ENCODE data around the gene FXYD3. TPM values are rescaled to one million over a fixed set of nuclear protein-coding genes. Genes with fewer than 3 reads are reported as not detected.

The FXYD3 gene
- polyA plus RNA-seq, 1 donor (not counting 4 experiments of a cell fraction or from before 2014, with no cell fraction given): 851 TPM

DNA sequence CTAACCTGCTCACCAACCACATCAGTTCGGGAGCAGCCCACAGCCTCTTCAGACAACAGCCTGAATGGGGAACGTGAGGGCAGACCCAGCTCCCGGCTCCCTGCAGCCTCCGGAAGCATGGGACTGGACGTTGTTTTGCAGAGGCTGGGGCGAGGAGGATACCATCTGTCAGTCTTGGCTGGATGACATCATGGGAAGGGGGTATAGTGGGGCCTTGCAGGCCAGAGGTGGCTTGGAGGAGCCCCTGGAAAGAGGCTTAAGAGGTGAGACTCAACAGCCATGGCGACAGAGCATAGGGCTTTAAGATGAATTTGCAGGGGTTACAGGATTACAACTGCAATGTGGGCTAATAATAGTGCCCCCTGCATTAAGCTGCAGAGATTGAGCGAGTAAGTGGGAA, 1.5 kb downstream of the FXYD3 start:
- H3K4me1 ChIP-seq (ENCODE audit: control insufficient read depth, extremely low read depth, insufficient read depth, low read length): peaks cover 64% of the 10 kb centered on the region
- FAIRE-seq: no peak

DNA sequence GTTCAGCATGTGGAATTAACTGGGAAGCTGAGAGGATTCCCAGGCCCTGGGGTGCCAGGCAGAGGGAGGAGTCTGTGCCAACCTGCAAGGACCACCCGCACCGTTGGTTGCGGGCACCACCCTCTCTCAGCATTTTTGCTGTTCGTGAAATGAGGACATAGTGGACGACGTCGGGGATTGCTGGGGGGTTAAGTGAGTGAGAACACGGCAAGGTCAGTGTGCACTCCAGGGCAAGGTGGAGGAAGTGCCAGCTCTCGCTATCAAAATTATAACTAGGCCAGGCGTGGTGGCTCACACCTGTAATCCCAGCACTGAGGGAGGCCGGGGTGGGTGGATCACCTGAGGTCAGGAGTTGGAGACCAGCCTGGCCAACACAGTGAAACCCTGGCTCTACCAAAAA, 2.2 kb downstream of the FXYD3 start:
- no peak overlapping the region for H2AFZ ChIP-seq (ENCODE audit: control insufficient read depth, low read length)
- peaks cover 69% of the 10 kb centered on the region for H3K4me1 ChIP-seq (ENCODE audit: control insufficient read depth, extremely low read depth, insufficient read depth, low read length)
- peaks cover 7 to 19% of the 10 kb centered on the region in 2 experiments for H3K36me3 ChIP-seq (ENCODE audit: control insufficient read depth in 2 of 2, extremely low read depth in 1 of 2, insufficient read depth in 2 of 2, low read length in 2 of 2)
- peak overlapping the region; percentile 100 for H3K4me2 ChIP-seq (ENCODE audit: control insufficient read depth, extremely low read depth, insufficient read depth, low read depth, low read length)
- peak overlapping the region; percentile 91 for H3K9ac ChIP-seq (ENCODE audit: control insufficient read depth, extremely low read depth, insufficient read depth, low read length)
- no peaks in the 10 kb centered on the region for H3K9me3 ChIP-seq (ENCODE audit: control insufficient read depth, low read depth, low read length)
- no peaks in the 10 kb centered on the region for H3K9me1 ChIP-seq (ENCODE audit: control insufficient read depth, extremely low read depth, insufficient read depth, low read length)
- FAIRE-seq: no peak
- peak overlapping the region; percentile 93 to 95 (median 94) for H3K4me3 ChIP-seq (ENCODE audit: control insufficient read depth in 2 of 3, extremely low read depth in 1 of 3, insufficient read depth in 2 of 3, low read depth in 1 of 3, low read length in 3 of 3)
- peaks cover 38% of the 10 kb centered on the region for H3K79me2 ChIP-seq (ENCODE audit: control insufficient read depth, insufficient read depth, low read length)
- dilution Hi-C loops (cut with MboI; ENCODE audit: extremely low pct_ligation_motif_present, low sequenced_read_pairs): no loop called here
- no peak for DNase-seq (ENCODE audit: low read depth, low spot score)
- peak overlapping the region; percentile 87 for H3K27ac ChIP-seq (ENCODE audit: control insufficient read depth, insufficient read depth, low read length)
- TF ChIP-seq, protein P1, sequence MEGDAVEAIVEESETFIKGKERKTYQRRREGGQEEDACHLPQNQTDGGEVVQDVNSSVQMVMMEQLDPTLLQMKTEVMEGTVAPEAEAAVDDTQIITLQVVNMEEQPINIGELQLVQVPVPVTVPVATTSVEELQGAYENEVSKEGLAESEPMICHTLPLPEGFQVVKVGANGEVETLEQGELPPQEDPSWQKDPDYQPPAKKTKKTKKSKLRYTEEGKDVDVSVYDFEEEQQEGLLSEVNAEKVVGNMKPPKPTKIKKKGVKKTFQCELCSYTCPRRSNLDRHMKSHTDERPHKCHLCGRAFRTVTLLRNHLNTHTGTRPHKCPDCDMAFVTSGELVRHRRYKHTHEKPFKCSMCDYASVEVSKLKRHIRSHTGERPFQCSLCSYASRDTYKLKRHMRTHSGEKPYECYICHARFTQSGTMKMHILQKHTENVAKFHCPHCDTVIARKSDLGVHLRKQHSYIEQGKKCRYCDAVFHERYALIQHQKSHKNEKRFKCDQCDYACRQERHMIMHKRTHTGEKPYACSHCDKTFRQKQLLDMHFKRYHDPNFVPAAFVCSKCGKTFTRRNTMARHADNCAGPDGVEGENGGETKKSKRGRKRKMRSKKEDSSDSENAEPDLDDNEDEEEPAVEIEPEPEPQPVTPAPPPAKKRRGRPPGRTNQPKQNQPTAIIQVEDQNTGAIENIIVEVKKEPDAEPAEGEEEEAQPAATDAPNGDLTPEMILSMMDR (optimal IDR thresholded peaks at IDR 0.05 in 1 of 3, IDR thresholded peaks at IDR 0.05 in 1 of 3, conservative IDR thresholded peaks at IDR 0.05 in 1 of 3; ENCODE audit: extremely low read depth in 1 of 3, insufficient read depth in 2 of 3, low read length in 3 of 3): no peak
- no peak for TF ChIP-seq EZH2 (IDR thresholded peaks at IDR 0.05; ENCODE audit: low read length)
- no peaks in the 10 kb centered on the region for H4K20me1 ChIP-seq (ENCODE audit: control insufficient read depth, extremely low read depth, insufficient read depth, low read length)
- no peaks in the 10 kb centered on the region for H3K27me3 ChIP-seq (ENCODE audit: control insufficient read depth, extremely low read depth, insufficient read depth, low read length)

More for the DNA sequence above, 1.5 kb downstream of the FXYD3 start:
- Histone ChIP-seq H3K4me3 (ENCODE audit: control insufficient read depth in 2 of 3, extremely low read depth in 1 of 3, insufficient read depth in 2 of 3, low read depth in 1 of 3, low read length in 3 of 3) (peak overlapping the region; percentile 93 to 95 (median 94)), H3K27ac (ENCODE audit: control insufficient read depth, insufficient read depth, low read length) (peak overlapping the region; percentile 87), H3K79me2 (ENCODE audit: control insufficient read depth, insufficient read depth, low read length) (peaks cover 38% of the 10 kb centered on the region), H3K9me1 (ENCODE audit: control insufficient read depth, extremely low read depth, insufficient read depth, low read length) (no peaks in the 10 kb centered on the region), H3K9me3 (ENCODE audit: control insufficient read depth, low read depth, low read length) (no peaks in the 10 kb centered on the region), H3K4me2 (ENCODE audit: control insufficient read depth, extremely low read depth, insufficient read depth, low read depth, low read length) (peak overlapping the region; percentile 100), H3K27me3 (ENCODE audit: control insufficient read depth, extremely low read depth, insufficient read depth, low read length) (no peaks in the 10 kb centered on the region), H3K9ac (ENCODE audit: control insufficient read depth, extremely low read depth, insufficient read depth, low read length) (peak overlapping the region; percentile 91), H4K20me1 (ENCODE audit: control insufficient read depth, extremely low read depth, insufficient read depth, low read length) (no peaks in the 10 kb centered on the region), H3K36me3 (ENCODE audit: control insufficient read depth in 2 of 2, extremely low read depth in 1 of 2, insufficient read depth in 2 of 2, low read length in 2 of 2) (peaks cover 7 to 19% of the 10 kb centered on the region in 2 experiments), H2AFZ (ENCODE audit: control insufficient read depth, low read length) (no peak overlapping the region)
- dilution Hi-C loops (cut with MboI; ENCODE audit: extremely low pct_ligation_motif_present, low sequenced_read_pairs): no loop called here
- no peak for TF ChIP-seq EZH2 (IDR thresholded peaks at IDR 0.05; ENCODE audit: low read length)
- TF ChIP-seq, protein P1 (optimal IDR thresholded peaks at IDR 0.05 in 1 of 3, IDR thresholded peaks at IDR 0.05 in 1 of 3, conservative IDR thresholded peaks at IDR 0.05 in 1 of 3; ENCODE audit: extremely low read depth in 1 of 3, insufficient read depth in 2 of 3, low read length in 3 of 3): no peak
- DNase-seq (ENCODE audit: low read depth, low spot score): no peak

Measured in keratinocyte (primary cell).